GM12878 (cell line): ENCODE data around the gene KTN1. TPM values are rescaled to one million over a fixed set of nuclear protein-coding genes. Genes with fewer than 3 reads are reported as not detected.

Experiments used
- ASH2L ChIP-seq: fragments of 300-600, 200-600 bp; sonication (generic); IDR thresholded peaks from 2 replicates; pipeline ENCODE4 v1.6.1; 2017; ENCODE audit warnings: low read depth, mild to moderate bottlenecking, borderline replicate concordance
- CEBPB ChIP-seq, 2 experiments: fragments of 150-350 bp in 1 of 2; IDR thresholded peaks; 2 replicates each; pipeline ENCODE4 v1.6.1; 2012 to 2014; ENCODE audit warnings: low read depth in 2 of 2, low read length in 2 of 2, borderline replicate concordance in 1 of 2, inconsistent platforms in 1 of 2
- CHD4 ChIP-seq: fragments of 200-600 bp; sonication (generic); IDR thresholded peaks from 2 replicates; pipeline ENCODE4 v1.6.1; 2016; ENCODE audit warnings: mild to moderate bottlenecking
- IKZF2 ChIP-seq, 2 experiments: fragments of 450-650 bp; IDR thresholded peaks; 2 replicates each; pipeline ENCODE4 v1.6.1; 2017; ENCODE audit warnings: mild to moderate bottlenecking in 2 of 2, moderate library complexity in 2 of 2
- IRF3 ChIP-seq: fragments of 450-650 bp; IDR thresholded peaks from 2 replicates; pipeline ENCODE4 v1.6.1; 2014; ENCODE audit warnings: mild to moderate bottlenecking
- MTA2 ChIP-seq: fragments of 450-650 bp; IDR thresholded peaks from 2 replicates; pipeline ENCODE4 v1.6.1; 2016; ENCODE audit warnings: low read depth, mild to moderate bottlenecking, moderate library complexity
- MYB ChIP-seq: fragments of 150-350 bp; IDR thresholded peaks from 2 replicates; pipeline ENCODE4 v1.6.1; 2014; ENCODE audit warnings: mild to moderate bottlenecking, low read depth, low read length, borderline replicate concordance
- RB1 ChIP-seq: fragments of 450-650 bp; formaldehyde crosslinking; IDR thresholded peaks from 2 replicates; pipeline ENCODE4 v1.6.1; 2017; ENCODE audit warnings: mild to moderate bottlenecking, borderline replicate concordance
- RELA ChIP-seq: fragments of 450-650 bp; IDR thresholded peaks from 2 replicates; pipeline ENCODE4 v1.8.0; 2014; ENCODE audit warnings: borderline replicate concordance; ENCODE audit not compliant: partially characterized antibody
- REST ChIP-seq: IDR thresholded peaks from 2 replicates; pipeline ENCODE4 v1.6.1; 2012; ENCODE audit warnings: mild to moderate bottlenecking, low read depth, low read length
- SIN3A ChIP-seq: IDR thresholded peaks from 2 replicates; pipeline ENCODE4 v1.6.1; 2012; ENCODE audit warnings: low read depth, low read length, improper control_type of control experiment
- SKIL ChIP-seq: fragments of 450-650 bp; IDR thresholded peaks from 2 replicates; pipeline ENCODE4 v1.6.1; 2017; ENCODE audit warnings: mild to moderate bottlenecking, low read depth, inconsistent platforms; ENCODE audit not compliant: poor library complexity, severe bottlenecking
- SMARCA5 ChIP-seq: fragments of 450-650 bp; IDR thresholded peaks from 2 replicates; pipeline ENCODE4 v1.6.1; 2017; ENCODE audit warnings: mild to moderate bottlenecking
- SREBF1 ChIP-seq: IDR thresholded peaks from 2 replicates; pipeline ENCODE4 v1.6.1; 2012; ENCODE audit warnings: mild to moderate bottlenecking, low read length
- SRF ChIP-seq, 2 experiments: IDR thresholded peaks; 2 replicates each; pipeline ENCODE4 v1.6.1; 2011; ENCODE audit warnings: low read depth in 2 of 2, low read length in 2 of 2, mild to moderate bottlenecking in 1 of 2, moderate library complexity in 1 of 2
- STAT1 ChIP-seq: fragments of 450-650 bp; conservative IDR thresholded peaks from 2 replicates; pipeline ENCODE4 v1.6.1; 2014; ENCODE audit warnings: antibody characterized with exemption, mild to moderate bottlenecking
- SUZ12 ChIP-seq: fragments of 200-600 bp; sonication (generic); IDR thresholded peaks from one replicate; pipeline ENCODE4 v1.6.1; 2018; ENCODE audit warnings: antibody characterized with exemption, mild to moderate bottlenecking; ENCODE audit not compliant: unreplicated experiment
- TBL1XR1 ChIP-seq: IDR thresholded peaks from 2 replicates; pipeline ENCODE4 v1.6.1; 2012; ENCODE audit warnings: low read depth, low read length, improper control_type of control experiment
- USF1 ChIP-seq: IDR thresholded peaks from 2 replicates; pipeline ENCODE4 v1.6.1; 2011; ENCODE audit warnings: borderline replicate concordance, low read depth, mild to moderate bottlenecking, moderate library complexity, mixed read lengths, low read length; ENCODE audit not compliant: insufficient read depth; ENCODE audit errors: extremely low read length
- USF2 ChIP-seq: IDR thresholded peaks from 2 replicates; pipeline ENCODE4 v1.6.1; 2011; ENCODE audit warnings: low read depth, low read length, improper control_type of control experiment, borderline replicate concordance
- ZNF622 ChIP-seq: fragments of 450-650 bp; IDR thresholded peaks from 2 replicates; pipeline ENCODE4 v1.6.1; 2017; ENCODE audit warnings: mild to moderate bottlenecking, inconsistent platforms
- ZSCAN29 ChIP-seq: fragments of 450-650 bp; IDR thresholded peaks from 2 replicates; pipeline ENCODE4 v1.6.1; 2017; ENCODE audit warnings: mild to moderate bottlenecking, moderate library complexity
- polyA plus RNA-seq, 11 experiments: library from polyadenylated mRNA; depleted of rRNA in 4 of 11; unstranded in 6 of 11; stranded (reverse) in 5 of 11; fragments of >200 nt; fragmentation: Nextera tagmentation in 4 of 11; fragmentation: Illumina TruSeq in 1 of 11; extraction: Ambion mirVana in 4 of 11; extraction: Trizol in 1 of 11; gene quantifications; 1 replicate in 1 of 11; 2 replicates in 10 of 11; pipeline versions ENCODE4 v1.2.1 to v1.2.3, GENCODE V29; 2011 to 2016; ENCODE audit warnings: inconsistent platforms in 2 of 11, missing spikeins in 2 of 11, low read depth in 1 of 11
- total RNA-seq, 4 experiments: library from RNA; depleted of rRNA in 3 of 4; stranded (reverse); fragments of >200 nt in 3 of 4; fragmentation: Illumina TruSeq in 1 of 4; extraction: Trizol in 1 of 4; gene quantifications; 2 replicates each; pipeline versions ENCODE4 v1.2.1 to v1.2.3, GENCODE V29; 2013 to 2021

The KTN1 gene
- total and polyA plus RNA-seq, 10 of the 15 experiments (the other 5 are each of a cell fraction or from before 2014, with no cell fraction given), result 50.6 to 154 (median 84.2) TPM

GRCh38 chr14:55579724-55580469, at the start of gene KTN1 (continued):
- TF ChIP-seq RB1 (peak; percentile 80; the same call in 1 of the 2 replicates), IKZF2 (IDR thresholded peaks at IDR 0.05) (peak; percentile 94 to 95), MYB (no peak), REST (no peak), TBL1XR1 (no peak), SREBF1 (peak; percentile 73), RELA (peak; percentile 44), STAT1 (no peak; the same call in 1 of the 2 replicates), CHD4 (0 out of 2 replicates have a peak, but pooled peaks have one; percentile 42), MTA2 (no peak), ZSCAN29 (no peak), SRF (IDR thresholded peaks at IDR 0.05; ENCODE audit: low read depth in 2 of 2, low read length in 2 of 2) (no peak), USF2 (no peak), SMARCA5 (no peak; the same call in 1 of the 2 replicates), USF1 (no peak), CEBPB (IDR thresholded peaks at IDR 0.05; ENCODE audit: borderline replicate concordance in 1 of 2, low read depth in 2 of 2, low read length in 2 of 2) (no peak), ZNF622 (no peak), SKIL (peak; percentile 20), SUZ12 (no peak), ASH2L (0 out of 2 replicates have a peak, but pooled peaks have one; percentile 25), SIN3A (peak; percentile 69; the same call in 1 of the 2 replicates), IRF3 (no peak)
